Pulmonary artery endothelial cell (primary cell): Measurements from ENCODE around the gene TSHR. TPM values are rescaled to one million over a fixed set of nuclear protein-coding genes. Genes with fewer than 3 reads are reported as not detected.
A peak's percentile ranks its signal among the peaks of the same experiment; 100 is the strongest.
"Not testable (repeated sequence)": the region's sequence is repeated elsewhere in the genome, so short reads cannot be mapped to it uniquely, and the experiment has no call there.

ENCODE experiments used
- DNase-seq: peaks from one replicate; pipeline ENCODE4 v3.0.0-alpha.2; 2011; ENCODE audit warnings: low read depth, low spot score
- total RNA-seq: library from RNA; depleted of rRNA; stranded (reverse); fragments of >200 nt; gene quantifications from 2 replicates; pipeline ENCODE4 v1.2.3, GENCODE V29; 2014

Gene TSHR
- total RNA-seq, 1 donor from 2014 or later: not detected

DNA sequence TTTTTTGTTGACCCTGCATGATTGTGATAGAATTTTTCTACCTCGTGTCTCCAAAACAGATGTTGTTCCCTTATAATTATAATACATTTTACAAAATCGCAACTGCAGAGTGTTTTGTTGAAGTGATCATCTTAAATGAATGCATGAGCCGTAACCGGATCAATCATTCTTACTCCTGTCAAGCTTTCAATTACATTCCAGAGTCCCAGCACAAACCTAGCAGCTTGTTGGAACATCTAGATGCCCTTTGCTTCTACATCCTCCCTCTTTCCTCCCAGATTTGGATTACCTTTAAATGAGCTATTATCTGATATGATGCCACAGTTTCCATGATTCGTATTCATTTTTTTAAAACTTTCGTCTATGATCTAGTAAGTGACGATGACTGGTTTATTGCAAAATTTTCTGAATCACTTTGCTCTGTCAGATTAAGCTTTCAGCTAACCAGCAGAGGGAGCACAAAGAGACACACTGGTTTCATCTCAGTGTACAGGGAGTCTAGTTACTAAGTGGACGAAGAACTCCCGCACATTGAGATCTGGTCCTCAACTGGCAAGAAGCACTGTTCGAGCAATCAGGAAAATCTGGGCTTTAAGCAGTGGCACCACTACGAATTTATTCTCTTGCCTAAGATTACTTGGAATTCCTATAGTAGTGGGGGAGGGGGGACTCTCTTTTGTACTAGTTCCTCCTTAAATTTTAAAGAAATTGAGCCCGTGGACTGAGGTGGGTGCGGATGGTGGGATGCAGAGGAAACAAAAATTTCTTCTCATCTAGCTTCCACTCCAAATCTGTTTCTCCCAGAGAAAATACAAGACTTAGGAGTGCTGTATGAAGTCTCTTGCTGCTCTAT is 40.9 kb downstream of the TSHR start:
- peak; percentile 20 for DNase-seq

DNA sequence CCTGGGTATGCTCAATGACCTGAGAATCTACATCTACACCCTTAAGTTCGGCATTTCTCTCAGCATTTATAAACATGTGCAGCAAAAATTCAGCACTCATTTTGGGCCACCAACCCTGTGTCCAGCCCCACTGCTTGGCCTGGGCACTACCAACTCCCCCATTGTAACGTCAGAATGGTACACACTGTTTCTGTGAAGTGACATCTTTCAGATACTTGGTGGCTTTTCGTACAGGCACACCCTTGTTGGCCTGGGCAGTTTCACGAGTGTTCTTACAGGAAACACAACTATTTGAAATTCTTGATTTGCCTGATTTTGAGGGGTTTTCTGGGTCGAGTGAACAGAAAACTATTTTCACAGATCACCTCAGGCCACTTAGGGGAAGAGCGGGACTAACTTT is 46.0 kb downstream of the TSHR start:
- no peak for DNase-seq

DNA sequence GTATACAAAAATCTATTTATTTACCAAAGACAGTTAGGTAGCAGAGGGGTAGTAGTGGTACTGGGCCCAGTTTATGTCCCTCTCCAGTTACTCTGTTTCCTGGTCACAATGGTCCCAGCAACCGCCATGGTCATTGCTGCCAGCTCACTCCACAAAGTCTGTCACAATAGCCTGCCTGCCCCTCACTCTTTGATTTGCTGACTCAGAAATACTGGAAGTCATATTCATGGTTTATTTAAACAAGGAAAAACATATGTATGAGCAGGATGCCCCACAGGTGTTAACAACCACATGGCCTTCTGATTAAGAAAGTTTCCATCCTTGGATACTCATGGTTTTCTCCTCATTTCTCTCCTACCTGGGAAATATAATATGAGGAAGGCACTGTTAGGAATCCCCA is 49.2 kb downstream of the TSHR start:
- no peak for DNase-seq

DNA sequence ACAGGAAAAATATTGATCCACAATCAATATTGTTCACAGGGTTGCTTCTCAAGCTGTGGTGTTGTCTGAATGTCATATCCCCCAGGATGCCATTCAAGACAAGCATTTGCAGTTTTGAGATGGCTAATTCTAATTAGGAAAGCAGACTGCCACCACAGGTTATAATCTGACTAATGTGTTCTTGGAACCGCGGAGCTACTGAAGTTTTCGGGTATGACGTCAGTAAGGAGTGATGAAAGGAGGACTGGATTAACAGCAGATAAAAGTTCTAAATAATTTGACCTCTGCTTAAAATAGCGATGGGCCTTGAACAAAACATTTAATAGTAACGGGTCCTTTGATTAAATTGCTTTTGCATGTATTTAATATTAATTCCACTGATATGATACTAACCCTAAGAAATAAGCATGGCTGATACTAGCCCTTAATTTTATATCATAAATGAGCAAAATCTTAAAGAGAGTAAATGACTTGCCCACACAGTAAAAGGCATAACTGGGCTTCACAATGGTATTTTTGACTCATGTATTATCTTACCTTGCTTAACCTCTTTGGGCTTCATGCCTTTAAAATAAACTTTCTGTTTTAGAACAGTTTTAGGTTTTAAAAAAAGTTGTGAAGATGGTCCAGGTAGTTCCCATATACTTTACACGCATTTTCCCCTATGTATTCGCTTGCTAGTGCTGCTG is 50.3 kb downstream of the TSHR start:
- DNase-seq: no peak

DNA sequence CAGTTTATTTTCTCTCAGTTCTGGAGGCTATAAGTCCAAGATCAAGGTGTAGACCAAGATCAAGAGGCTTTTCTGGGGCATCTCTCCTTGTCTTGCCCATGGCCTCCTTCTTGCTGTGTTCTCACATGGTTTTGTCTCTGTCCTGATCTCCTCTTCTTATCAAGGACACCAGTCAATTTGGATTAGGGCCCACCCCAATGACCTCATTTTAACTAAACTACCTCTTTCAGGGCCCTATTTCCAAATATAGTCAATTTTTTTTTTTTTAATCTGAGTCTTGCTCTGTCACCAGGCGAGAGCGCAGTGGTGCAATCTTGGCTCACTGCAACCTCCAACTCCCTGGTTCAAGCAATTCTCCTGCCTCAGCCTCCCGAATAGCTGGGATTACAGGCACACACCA is 50.8 kb downstream of the TSHR start:
- no peak for DNase-seq

DNA sequence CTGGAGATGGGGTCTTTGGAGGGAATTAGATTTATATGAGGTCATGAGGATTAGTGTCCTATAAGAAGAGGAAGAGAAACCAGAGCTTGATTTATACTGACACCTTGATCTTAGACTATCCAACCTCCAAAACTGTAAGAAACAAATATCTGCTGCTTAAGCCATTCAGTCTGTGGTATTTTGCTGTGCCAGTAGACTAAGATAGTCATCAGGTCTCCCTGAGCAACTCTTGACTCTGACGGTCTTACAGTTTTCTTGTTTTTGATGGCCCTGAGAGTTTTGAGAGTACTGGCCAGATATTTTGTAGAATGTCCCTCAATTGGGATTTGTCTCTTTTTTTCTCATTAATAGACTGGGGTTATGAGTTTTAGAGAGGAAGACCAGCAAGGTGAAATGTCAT is 51.7 kb downstream of the TSHR start:
- no peak for DNase-seq

DNA sequence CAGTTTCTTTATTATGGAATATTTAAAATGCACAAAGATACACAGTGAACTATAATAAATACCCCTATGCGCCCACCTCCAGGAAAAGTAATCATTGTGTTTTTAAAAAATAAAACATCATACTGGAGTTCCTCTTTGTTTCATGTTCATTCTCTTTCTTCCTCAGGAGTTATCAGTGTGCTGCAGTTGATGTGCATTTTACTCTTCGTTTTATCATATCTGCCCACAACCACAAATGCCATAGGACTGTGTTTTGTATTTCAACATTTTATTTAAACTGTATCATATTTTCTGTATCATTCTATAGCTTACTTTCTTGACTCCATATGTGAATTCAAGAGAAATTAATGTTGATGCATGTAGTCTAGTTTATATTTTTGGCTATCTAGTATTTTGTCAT is 53.9 kb downstream of the TSHR start:
- DNase-seq: no peak

DNA sequence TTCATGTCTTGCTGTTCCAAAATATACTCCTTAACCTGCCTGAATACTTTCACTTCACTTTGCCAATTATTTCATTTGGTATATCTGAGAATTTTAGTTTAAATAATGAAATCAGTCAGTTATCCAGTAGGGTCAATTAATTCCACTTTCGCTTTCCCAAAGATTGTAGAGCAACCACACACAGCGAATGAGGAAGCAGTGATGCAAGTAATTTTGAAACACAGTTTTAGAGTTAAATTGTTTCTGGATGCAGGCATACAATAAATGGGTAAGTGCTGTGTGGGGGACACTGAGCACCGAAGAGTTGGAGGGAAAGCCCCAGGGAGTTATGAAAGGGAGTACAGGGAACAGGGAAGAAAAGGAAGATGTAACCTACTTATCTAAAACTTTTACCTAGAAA is 62.8 kb downstream of the TSHR start:
- DNase-seq: no peak

DNA sequence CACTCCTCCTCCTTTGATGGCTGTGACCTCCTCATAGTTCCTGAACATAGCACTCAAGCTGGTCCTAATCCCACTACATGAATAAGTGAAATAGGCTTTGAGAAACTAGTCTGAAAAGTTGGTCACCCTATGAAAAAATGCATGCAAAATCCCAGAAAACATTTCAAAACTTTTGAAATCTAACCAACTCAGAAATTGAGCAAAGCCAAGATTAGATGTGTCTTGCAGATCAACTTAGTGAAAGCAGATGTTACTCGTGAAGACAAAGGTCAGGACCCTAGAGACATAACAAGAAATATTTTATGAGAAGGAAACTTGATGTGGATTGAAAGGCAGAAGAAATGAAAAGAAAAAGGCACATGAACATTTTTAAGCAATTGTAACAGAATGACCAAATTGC is 63.3 kb downstream of the TSHR start:
- DNase-seq: no peak

DNA sequence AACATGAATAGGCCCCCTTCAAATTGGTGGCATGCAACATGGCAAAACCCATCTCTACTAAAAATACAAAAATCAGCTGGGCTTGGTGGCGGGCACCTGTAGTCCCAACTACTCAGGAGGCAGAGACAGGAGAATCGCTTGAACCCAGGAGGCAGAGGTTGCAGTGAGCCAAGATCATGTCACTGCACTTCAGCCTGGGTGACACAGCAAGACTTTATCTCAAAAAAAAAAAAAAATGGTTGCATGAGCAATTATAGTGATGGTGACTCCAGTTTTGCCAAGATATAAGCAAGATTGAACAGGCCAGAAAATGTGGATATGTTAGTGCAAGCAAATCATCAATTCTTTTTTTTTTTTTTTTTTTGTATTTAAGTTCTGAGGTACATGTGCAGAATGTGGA is 63.7 kb downstream of the TSHR start:
- not testable (repeated sequence) for DNase-seq

DNA sequence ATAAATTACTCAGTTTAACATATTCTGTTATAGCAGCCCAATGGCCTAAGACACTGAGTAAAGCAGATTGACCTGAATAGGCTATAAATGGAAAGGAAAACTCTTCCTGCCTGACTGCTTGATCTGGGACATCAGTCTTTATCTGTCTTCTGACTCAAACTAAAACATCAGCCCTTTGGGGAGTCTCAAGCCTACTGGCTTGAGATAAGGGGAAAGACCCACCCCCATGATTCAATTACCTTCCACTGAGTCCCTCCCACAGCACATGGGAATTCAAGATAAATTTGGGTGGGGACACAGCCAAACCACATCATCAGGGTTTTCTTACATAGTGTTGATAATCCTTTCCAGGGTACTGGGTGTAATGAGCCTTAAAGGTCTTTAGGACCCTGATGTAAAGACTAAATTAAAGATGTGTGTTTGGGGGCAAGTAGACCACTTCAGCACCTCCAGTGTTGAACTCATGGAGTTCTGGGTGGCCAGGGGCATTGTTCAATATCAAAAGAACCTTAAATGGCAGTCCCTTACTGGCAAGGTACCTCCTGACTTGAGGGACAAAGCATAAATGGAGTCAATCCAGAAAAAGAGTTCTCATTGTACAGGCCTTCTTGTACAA is 67.8 kb downstream of the TSHR start:
- no peak for DNase-seq

DNA sequence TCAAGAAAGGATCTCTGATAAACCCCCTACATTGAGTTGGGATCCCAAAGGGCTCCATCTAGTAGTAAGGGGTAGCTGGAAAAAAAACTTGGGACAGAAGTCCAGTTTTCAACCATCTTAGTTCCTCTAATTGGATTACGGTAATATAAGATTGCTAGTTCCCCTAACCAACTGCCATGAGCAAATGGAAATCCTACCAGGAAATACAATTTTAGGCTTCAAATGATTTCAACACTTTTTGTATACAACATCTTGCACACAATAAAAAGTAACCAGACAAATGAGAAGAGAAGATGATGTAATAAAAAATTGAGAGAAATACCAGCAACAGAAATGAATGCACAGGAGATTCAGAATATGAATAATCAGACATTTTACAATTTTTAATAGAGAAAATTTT is 73.0 kb downstream of the TSHR start:
- no peak for DNase-seq

DNA sequence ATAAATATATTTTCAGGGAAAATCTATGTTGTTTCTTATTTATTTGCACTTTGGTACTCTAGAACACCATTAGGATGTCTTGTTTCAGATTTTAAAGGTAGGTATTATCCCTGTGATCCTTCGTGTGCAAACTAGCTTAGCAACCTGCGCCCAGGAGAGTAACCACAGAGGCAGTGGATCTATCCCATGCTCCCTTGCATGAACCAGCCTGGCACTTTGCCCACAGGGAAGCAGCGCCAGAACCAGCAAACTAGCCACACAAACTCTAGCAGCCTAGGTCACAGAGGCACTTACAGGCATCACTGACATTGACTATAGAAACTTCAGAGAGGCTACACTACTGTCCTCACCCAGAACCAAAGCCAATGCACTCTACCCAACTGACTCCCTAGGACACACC is 76.1 kb downstream of the TSHR start:
- no peak for DNase-seq

DNA sequence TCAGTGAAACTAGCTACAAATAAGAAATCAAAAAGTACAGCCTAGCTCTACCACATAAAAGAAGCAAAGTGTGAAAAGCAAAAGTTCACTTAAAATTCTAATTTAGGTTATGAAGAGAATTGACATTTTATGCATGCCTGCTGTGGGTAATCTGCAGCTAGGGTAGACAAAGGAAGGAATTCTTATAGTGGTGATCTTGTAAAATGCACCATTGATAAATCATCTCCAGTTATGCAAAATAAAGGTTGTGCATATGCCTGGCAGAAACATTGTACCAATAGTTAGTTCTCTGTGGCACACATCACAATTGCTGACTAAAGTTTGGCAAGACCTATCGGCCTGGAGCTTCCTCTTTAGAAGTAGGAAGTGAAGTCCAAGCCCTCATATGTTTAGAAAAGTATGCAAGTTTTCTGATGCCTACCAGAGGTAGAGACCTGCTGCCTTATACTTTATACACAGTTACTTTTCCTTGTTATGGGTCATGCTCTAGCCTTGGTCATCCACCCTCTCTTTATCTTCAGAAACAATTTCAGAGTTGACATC is 78.3 kb downstream of the TSHR start:
- no peak for DNase-seq

DNA sequence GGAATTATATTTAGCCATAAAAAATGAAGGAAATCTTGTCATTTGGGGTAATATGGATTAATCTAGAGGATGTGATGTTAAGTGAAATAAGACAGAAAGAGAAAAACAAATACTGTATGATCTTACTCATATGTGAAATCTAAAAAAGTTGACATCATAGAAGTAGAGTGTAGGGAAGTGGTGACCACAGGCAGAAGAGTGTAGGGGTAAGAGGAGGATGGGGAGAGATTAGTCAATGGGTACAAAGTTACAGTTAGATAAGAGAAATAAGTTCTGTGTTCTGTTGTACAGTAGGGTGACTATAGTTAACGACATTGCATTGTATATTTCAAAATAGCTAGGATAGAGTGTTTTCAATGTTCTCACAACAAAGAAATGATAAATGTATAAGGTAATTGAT is 87.0 kb downstream of the TSHR start:
- no peak for DNase-seq

DNA sequence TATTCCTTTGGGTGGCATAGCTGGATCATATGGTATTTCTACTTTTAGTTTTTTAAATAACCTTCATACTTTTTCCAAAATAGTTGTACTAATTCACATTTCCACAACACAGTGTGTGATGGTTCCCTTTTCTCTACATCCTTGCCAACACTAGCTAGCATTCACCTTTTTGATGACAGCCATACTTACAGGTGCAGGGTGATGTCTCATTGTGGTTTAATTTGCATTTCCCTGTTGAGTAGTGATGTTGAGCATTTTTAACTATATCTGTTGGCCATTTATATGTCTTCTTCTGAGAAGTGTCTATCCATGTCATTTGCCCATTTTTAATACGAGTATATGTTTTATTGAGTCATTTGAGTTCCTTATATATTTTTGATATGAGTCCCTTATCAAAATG is 96.1 kb downstream of the TSHR start:
- no peak for DNase-seq

DNA sequence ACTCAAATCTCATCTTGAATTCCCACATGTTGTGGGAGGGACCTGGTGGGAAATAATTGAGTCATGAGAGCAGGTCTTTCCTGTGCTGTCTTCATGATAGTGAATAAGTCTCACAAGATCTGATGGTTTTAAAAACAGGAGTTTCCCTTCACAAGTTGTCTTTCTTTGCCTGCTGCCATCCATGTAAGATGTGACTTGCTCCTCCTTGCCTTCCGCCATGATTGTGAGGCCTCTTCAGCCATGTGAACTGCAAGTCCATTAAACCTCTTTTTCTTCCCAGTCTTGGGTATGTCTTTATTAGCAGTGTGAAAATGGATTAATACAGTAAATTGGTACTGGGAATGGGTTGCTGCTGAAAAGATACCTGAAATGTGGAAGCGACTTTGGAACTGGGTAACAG is 98.6 kb downstream of the TSHR start:
- not testable (repeated sequence) for DNase-seq

DNA sequence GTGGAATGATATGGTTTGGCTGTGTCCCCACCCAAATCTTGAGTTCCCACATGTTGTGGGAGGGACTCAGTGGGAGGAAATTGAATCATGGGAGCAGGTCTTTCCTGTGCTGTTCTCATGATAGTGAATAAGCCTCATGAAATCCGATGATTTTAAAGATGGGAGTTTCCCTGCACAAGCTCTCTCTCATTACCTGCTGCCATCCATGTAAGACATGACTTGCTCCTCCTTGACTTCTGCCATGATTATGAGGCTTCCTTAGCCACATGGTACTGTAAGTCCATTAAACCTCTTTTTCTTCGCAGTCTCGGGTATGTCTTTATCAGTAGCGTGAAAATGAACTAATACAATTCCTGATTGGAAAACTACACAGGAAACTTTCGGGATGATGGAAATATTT is 100.5 kb downstream of the TSHR start:
- no peak for DNase-seq

DNA sequence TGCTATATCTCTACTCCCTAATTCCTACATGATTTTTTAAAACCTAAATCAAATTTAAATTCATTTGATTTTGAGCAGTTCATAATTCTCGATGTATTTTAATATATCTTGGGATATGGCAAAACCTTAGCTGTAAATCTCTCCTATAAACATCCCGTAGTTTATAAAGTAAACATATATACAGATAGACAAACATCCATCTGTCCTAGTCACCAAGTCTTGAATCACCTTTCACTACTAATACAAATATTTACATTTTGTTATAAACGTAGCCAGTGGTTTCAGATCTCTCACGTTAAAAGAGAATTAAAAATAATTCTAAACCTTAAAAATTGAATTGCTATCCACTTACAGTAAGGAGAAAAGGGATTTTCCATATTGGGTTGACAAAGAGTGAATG is 107.0 kb downstream of the TSHR start:
- DNase-seq: no peak

DNA sequence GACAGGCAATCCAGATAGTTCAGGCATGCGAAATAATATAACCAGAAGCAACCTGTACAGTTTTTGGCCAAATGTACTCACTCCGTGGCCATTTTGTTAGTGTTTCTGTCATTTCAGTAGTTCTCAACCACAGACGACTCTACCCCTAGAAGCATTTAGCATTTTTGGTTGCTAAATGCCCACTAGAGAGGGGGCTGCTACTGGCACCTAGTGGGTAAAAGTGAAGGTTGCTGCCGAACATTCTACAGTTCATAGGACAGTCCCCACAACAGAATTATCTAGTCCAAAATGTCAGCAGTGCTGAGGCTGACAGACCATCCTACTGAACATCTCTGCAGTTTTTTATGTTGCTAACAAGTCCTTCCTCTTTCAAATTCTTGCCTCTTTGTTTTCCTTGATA is 107.4 kb downstream of the TSHR start:
- no peak for DNase-seq

DNA sequence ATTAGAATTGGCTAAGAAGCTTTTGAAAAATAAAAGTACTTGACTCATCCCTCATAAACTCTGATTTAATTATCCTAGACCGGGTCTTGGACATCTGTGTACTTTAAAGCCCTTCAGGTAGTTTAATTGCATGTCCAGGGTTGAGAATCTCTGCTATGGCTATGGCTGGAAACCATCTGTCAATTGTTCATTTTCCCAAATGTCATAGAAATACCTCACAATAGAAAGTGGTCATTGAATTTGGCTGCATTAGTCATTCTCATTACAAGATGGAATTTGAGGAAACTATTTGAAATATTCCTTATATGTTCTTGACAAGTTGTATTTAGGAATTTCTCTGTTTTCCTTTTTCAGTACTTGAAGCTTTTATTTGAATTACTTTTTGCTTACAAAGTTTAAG is 111.3 kb downstream of the TSHR start:
- DNase-seq: no peak

DNA sequence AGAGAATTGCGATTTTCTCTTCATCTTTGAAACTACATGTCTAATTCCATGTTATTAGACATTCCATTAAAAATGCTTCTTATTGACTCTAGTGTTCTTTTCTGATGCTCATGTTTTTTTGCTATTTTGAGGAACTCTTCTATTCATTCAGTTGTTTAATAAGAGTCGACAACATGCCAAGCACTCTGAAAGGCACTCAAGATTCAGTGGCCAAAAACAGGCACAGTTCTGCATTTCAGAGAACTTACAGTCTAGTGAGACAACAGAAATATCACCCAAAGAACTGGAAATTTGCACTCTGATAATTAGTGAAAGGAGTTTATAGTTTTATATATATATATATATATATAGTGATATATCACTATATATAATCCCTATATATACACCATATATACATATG is 111.7 kb downstream of the TSHR start:
- DNase-seq: no peak
